H1 (cell line): ENCODE data around the gene CIRBP. TPM values are rescaled to one million over a fixed set of nuclear protein-coding genes. Genes with fewer than 3 reads are reported as not detected.

ENCODE experiments used
- BCL11A ChIP-seq, 2 experiments: IDR thresholded peaks; one replicate each; pipeline ENCODE4 v1.6.1; 2011; ENCODE audit warnings: low read depth in 2 of 2, low read length in 2 of 2, mild to moderate bottlenecking in 2 of 2
- KDM4A ChIP-seq: IDR thresholded peaks from one replicate; pipeline ENCODE4 v1.7.1; 2012; ENCODE audit warnings: low read depth, mild to moderate bottlenecking, moderate library complexity, low read length, inconsistent platforms; ENCODE audit not compliant: severe bottlenecking
- RNF2 ChIP-seq: fragments of 200-900, 300-1000 bp; sonication (generic); IDR thresholded peaks from 2 replicates; pipeline ENCODE4 v1.7.1; 2016; ENCODE audit warnings: borderline replicate concordance, low read depth, mild to moderate bottlenecking, antibody characterized with exemption, low read length; ENCODE audit not compliant: poor library complexity, severe bottlenecking; ENCODE audit errors: missing control alignments
- SAP30 ChIP-seq: fragments of 300-600 bp; sonication (generic); IDR thresholded peaks from 2 replicates; pipeline ENCODE4 v1.7.1; 2012; ENCODE audit warnings: low read length, moderate library complexity, mild to moderate bottlenecking, inconsistent platforms; ENCODE audit not compliant: insufficient read depth, insufficient replicate concordance
- polyA plus RNA-seq, 7 experiments: library from polyadenylated mRNA; depleted of rRNA in 3 of 7; stranded (reverse) in 5 of 7; unstranded in 2 of 7; fragments of >200 nt in 5 of 7; fragments of 200-250 nt in 2 of 7; gene quantifications; 1 replicate in 5 of 7; 2 replicates in 1 of 7; 4 replicates in 1 of 7; pipeline versions ENCODE4 v1.2.1 to v1.2.3, GENCODE V29; 2011 to 2013; ENCODE audit warnings: missing spikeins in 2 of 7, mixed read lengths in 2 of 7
- total RNA-seq: library from RNA; stranded (reverse); fragmentation: NEBNext Ultra II Directional; extraction: Animal tissue kit (Norgen Biotek cat#: 25700); gene quantifications from 2 replicates; pipeline ENCODE4 v1.2.1, GENCODE V29; 2021

CIRBP gene
- total and polyA plus RNA-seq, 2 of the 8 experiments (the other 6 are each of a cell fraction or from before 2014, with no cell fraction given), result 175 to 199 TPM

DNA sequence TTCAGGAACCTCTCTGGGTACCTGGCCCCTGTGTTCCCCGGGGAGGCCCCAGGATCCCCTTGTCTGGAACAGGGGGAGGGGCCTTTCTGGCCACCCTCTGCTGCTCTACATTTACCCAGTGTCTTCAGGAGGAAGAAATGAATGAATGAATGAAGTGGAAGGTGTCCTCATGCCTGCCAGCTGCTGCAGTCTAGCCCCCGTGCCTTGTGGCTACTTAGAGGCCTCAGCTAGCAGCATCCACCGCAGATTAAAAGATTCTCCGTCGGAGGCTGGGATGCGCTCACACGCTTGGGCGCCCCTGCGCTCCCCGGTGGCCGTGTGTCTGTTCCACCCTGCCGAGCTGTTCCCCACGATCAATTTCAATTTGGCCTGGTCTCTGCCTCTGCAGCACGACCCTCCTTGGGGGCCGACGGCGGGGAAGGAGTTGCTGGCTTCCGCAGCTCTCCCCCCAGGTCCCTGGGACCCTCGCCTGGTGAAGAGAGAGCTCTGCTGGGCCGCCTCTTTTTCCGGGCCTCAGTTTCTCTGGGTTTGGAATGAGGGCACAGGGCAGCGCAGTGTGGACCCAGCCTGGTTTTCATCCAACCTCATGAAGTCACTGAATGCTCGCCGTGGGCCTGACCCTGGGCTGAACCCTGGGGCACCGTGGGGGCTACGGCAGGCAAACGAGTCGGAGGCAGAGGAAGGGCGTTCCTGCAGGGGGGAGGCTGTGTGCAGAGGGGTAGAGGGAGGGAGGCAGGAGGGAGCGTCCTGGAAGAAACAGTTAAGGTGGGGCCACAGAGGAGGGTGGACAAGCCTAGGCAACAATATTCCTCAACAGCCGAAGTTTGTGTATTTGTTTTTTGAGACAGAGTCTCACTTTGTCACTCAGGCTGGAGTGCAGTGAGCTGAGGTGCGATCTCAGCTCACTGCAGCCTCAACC is 44.8 kb downstream of the CIRBP start (continued):
- TF ChIP-seq RNF2 (no peak), KDM4A (no peak), SAP30 (no peak), BCL11A (IDR thresholded peaks at IDR 0.05; ENCODE audit: low read depth in 2 of 2, low read length in 2 of 2) (no peak)
